HEK293 (cell line): ENCODE measurements around the gene SPTBN1.

Source experiments
- CTCF ChIP-seq: fragments of 450-650 bp; formaldehyde crosslinking; IDR thresholded peaks from 2 replicates; pipeline ENCODE4 v1.5.1; 2016; ENCODE audit warnings: missing biosample characterization, missing genetic modification characterization
- ZNF645 ChIP-seq: fragments of 450-650 bp; formaldehyde crosslinking; IDR thresholded peaks from 2 replicates; pipeline ENCODE4; 2016; ENCODE audit warnings: missing biosample characterization, missing genetic modification characterization
- ZNF785 ChIP-seq: fragments of 450-650 bp; formaldehyde crosslinking; IDR thresholded peaks from 2 replicates; pipeline ENCODE4 v1.5.1; 2016; ENCODE audit warnings: missing biosample characterization, missing genetic modification characterization

GRCh38 chr2:54590216-54591120 is 134.3 kb downstream of the SPTBN1 start:
- TF ChIP-seq CTCF (tag by site-specific recombination): no peak
- TF ChIP-seq ZNF785 (tag by site-specific recombination): no peak
- no peak for TF ChIP-seq ZNF645
